ENCODE data around the gene CCDC154.

CCDC154 gene

GRCh38 chr16:1387331-1387730, 57.0 kb downstream of the CCDC154 start:
- DNase-seq (ENCODE audit: low read depth): no peak

DNA sequence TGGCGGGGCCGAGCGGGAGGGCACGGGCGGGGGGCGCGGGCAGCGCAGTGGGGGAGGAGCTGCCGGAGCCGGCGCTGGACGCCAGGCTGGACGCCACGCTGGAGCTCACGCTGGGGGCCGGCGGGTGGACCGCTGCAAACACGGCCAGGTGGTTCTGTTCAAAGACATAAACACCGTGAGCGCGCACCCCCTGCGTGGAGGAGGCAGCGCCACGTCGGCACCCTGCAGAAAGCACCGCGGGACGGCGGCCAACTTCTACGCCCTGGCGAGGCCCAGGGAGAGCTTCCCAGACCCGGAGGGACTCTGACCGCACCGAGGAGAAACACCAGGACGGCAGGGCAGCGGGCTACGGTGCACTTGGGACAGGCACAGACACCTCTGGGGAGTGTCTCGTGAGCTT, 59.1 kb downstream of the CCDC154 start:
- DNase-seq (ENCODE audit: low read depth): no peak

All from amniotic epithelial cell (primary cell).